ENCODE data around the gene LAMA2. TPM values are rescaled to one million over a fixed set of nuclear protein-coding genes. Genes with fewer than 3 reads are reported as not detected.

Gene LAMA2
- total RNA-seq, 1 experiment from 2014 or later, result 8.2 TPM

GRCh38 chr6:129105035-129105434 lies 222.1 kb downstream of the LAMA2 start:
- ChIA-PET POLR2A (no interaction called here), CTCF (no interaction called here), RAD21 (ENCODE audit: low non-redundant PET in 1 of 2, low total read pairs in 2 of 2, uncharacterized antibody in 2 of 2, unreplicated experiment in 2 of 2) (no interaction called here)
- intact Hi-C loops (cut with micrococcal nuclease), result no loop called here
- H3K4me2 ChIP-seq (ENCODE audit: low read length), result no peak overlapping the region
- no peak for ATAC-seq
- no peaks in the 10 kb centered on the region for H4K20me1 ChIP-seq (ENCODE audit: insufficient read depth)
- TF ChIP-seq MAX (IDR thresholded peaks at IDR 0.05) (no peak), FOSL1 (IDR thresholded peaks at IDR 0.05; ENCODE audit: low read depth) (no peak), TCF7L2 (IDR thresholded peaks at IDR 0.05; ENCODE audit: borderline replicate concordance, extremely low read depth, insufficient read depth, insufficient read length) (no peak), YY1 (IDR thresholded peaks at IDR 0.05; ENCODE audit: extremely low read depth, insufficient replicate concordance, low read depth, low read length) (no peak), SRF (IDR thresholded peaks at IDR 0.05; ENCODE audit: low read depth) (no peak), ZBTB33 (IDR thresholded peaks at IDR 0.05; ENCODE audit: extremely low read depth, insufficient replicate concordance, low read length) (no peak), ZFX (IDR thresholded peaks at IDR 0.05) (no peak), RAD21 (IDR thresholded peaks at IDR 0.05; ENCODE audit: low read depth) (no peak), EZH2phosphoT487 (IDR thresholded peaks at IDR 0.05; ENCODE audit: borderline replicate concordance) (no peak), JUND (IDR thresholded peaks at IDR 0.05) (no peak), CTCF (IDR thresholded peaks at IDR 0.05 in 2 of 3, conservative IDR thresholded peaks at IDR 0.05 in 1 of 3; ENCODE audit: borderline replicate concordance in 1 of 3, insufficient read depth in 1 of 3, low read depth in 2 of 3, low read length in 2 of 3) (no peak), ATF3 (IDR thresholded peaks at IDR 0.05) (no peak), POLR2A (IDR thresholded peaks at IDR 0.05; ENCODE audit: borderline replicate concordance, extremely low read depth, insufficient read depth, insufficient read length) (no peak), POLR2AphosphoS5 (IDR thresholded peaks at IDR 0.05; ENCODE audit: low read depth, low read length) (no peak), EZH2 (IDR thresholded peaks at IDR 0.05) (no peak), REST (IDR thresholded peaks at IDR 0.05; ENCODE audit: low read depth) (no peak), SIN3A (IDR thresholded peaks at IDR 0.05; ENCODE audit: low read depth) (no peak), CBX3 (IDR thresholded peaks at IDR 0.05; ENCODE audit: low read depth) (no peak), ELF1 (IDR thresholded peaks at IDR 0.05; ENCODE audit: borderline replicate concordance, low read depth) (no peak), ZNF274 (IDR thresholded peaks at IDR 0.05; ENCODE audit: low read depth, low read length) (no peak)
- H3K27me3 ChIP-seq (ENCODE audit: insufficient read depth, low read length), result no peaks in the 10 kb centered on the region
- no peak overlapping the region for H3K27ac ChIP-seq (ENCODE audit: low read depth, low read length)
- no peaks in the 10 kb centered on the region for H3K36me3 ChIP-seq (ENCODE audit: control insufficient read depth in 1 of 2, insufficient read depth in 2 of 2, low read length in 2 of 2)
- H3K9me3 ChIP-seq (ENCODE audit: control insufficient read depth in 1 of 2, insufficient read depth in 1 of 2, low read depth in 1 of 2, low read length in 2 of 2), result no peaks in the 10 kb centered on the region
- H3K79me2 ChIP-seq (ENCODE audit: insufficient read depth, low read length), result no peaks in the 10 kb centered on the region
- no TSS peak for BruUV-seq (replicated peaks)
- no peaks in the 10 kb centered on the region for H3K4me1 ChIP-seq (ENCODE audit: control insufficient read depth in 1 of 2, insufficient read depth in 2 of 2, low read length in 2 of 2)
- H3K4me3 ChIP-seq (replicated peaks in 1 of 2; ENCODE audit: low read depth in 1 of 2, low read length in 2 of 2), result no peak overlapping the region
- H3K9ac ChIP-seq (ENCODE audit: low read length), result no peak overlapping the region
- DNase-seq (ENCODE audit: low read depth, low spot score), result no peak
- no peak overlapping the region for H2AFZ ChIP-seq (ENCODE audit: low read depth, low read length, poor library complexity, severe bottlenecking)
- no peaks in the 10 kb centered on the region for H3K9me2 ChIP-seq (ENCODE audit: insufficient read depth)
